PC-3 (cell line): ENCODE results near the gene STK36. TPM values are rescaled to one million over a fixed set of nuclear protein-coding genes. Genes with fewer than 3 reads are reported as not detected.

Source experiments
- ATAC-seq: fragments of 200-7000 bp; cut with Tn5 transposase; 2 replicates; pipeline ENCODE4 v1.9.1; 2020; ENCODE audit warnings: mild to moderate bottlenecking, moderate library complexity
- BruUV-seq: library from RNA; stranded (reverse); fragments of 400-500 nt; replicated peaks from 2 replicates; lab custom pipeline; 2021; lab: Mats Ljungman, UMichigan
- CTCF ChIA-PET: fragments of 300-600 bp; sonication (Branson Sonifier 250); formaldehyde crosslinking; loops from one replicate; lab custom pipeline; 2022; ENCODE audit warnings: antibody characterized with exemption; lab: Charles Lee
- POLR2A ChIA-PET: fragments of 300-600 bp; sonication (Branson Sonifier 250); formaldehyde crosslinking; loops from one replicate; lab custom pipeline; 2022; ENCODE audit warnings: antibody characterized with exemption; ENCODE audit not compliant: unreplicated experiment; lab: Charles Lee
- DNase-seq: peaks from one replicate; pipeline ENCODE4 v3.0.0-alpha.2; 2015
- H2AFZ ChIP-seq: fragments of 300-600 bp; sonication (generic); 2 replicates; pipeline ENCODE4 v1.6.0; 2016; ENCODE audit warnings: antibody characterized with exemption, low read length
- H3F3A ChIP-seq: fragments of 300-600 bp; sonication (generic); one replicate; pipeline ENCODE4 v1.6.0; 2017; ENCODE audit warnings: antibody characterized with exemption, low read length, control low read depth, mild to moderate bottlenecking; ENCODE audit not compliant: unreplicated experiment
- H3K27ac ChIP-seq: fragments of 300-600 bp; sonication (generic); 2 replicates; pipeline ENCODE4 v1.5.1; 2016; ENCODE audit warnings: mild to moderate bottlenecking, low read length
- H3K27me3 ChIP-seq: fragments of 300-600 bp; sonication (generic); 2 replicates; pipeline ENCODE4 v1.6.1; 2016; ENCODE audit warnings: low read length, mixed read lengths
- H3K36me3 ChIP-seq: fragments of 300-600 bp; sonication (generic); 2 replicates; pipeline ENCODE4 v1.6.1; 2016; ENCODE audit warnings: low read depth, mixed run types, low read length, mixed read lengths
- H3K4me1 ChIP-seq: fragments of 300-600 bp; sonication (generic); 2 replicates; pipeline ENCODE4 v1.5.1; 2016; ENCODE audit warnings: low read length; ENCODE audit not compliant: insufficient read depth
- H3K4me2 ChIP-seq: fragments of 300-600 bp; sonication (generic); 2 replicates; pipeline ENCODE4 v1.6.0; 2016; ENCODE audit warnings: low read length
- H3K4me3 ChIP-seq: fragments of 300-600 bp; sonication (generic); 2 replicates; pipeline ENCODE4 v1.5.1; 2016; ENCODE audit warnings: mild to moderate bottlenecking, low read length, mixed read lengths
- H3K79me2 ChIP-seq: fragments of 300-600 bp; sonication (generic); 2 replicates; pipeline ENCODE4 v1.6.1; 2017; ENCODE audit warnings: low read length, mixed read lengths
- H3K9ac ChIP-seq: fragments of 300-600 bp; sonication (generic); 2 replicates; pipeline ENCODE4 v1.6.0; 2016; ENCODE audit warnings: mild to moderate bottlenecking, low read length
- H3K9me2 ChIP-seq: fragments of 300-600 bp; sonication (generic); replicated peaks from 2 replicates; pipeline ENCODE4 v1.6.1; 2016; ENCODE audit warnings: mixed run types, low read length, mixed read lengths
- H3K9me3 ChIP-seq: fragments of 300-600 bp; sonication (generic); 2 replicates; pipeline ENCODE4 v1.6.1; 2016; ENCODE audit warnings: low read length, mixed read lengths
- H4K20me1 ChIP-seq: fragments of 300-600 bp; sonication (generic); 2 replicates; pipeline ENCODE4 v1.6.1; 2016; ENCODE audit warnings: low read length, mixed read lengths
- CTCF ChIP-seq: fragments of 300-600 bp; sonication (generic); conservative IDR thresholded peaks from 2 replicates; pipeline ENCODE4 v1.5.1; 2017; ENCODE audit warnings: antibody characterized with exemption, low read depth, mild to moderate bottlenecking, low read length
- EZH2 ChIP-seq: fragments of 300-600 bp; sonication (generic); IDR thresholded peaks from one replicate; pipeline ENCODE4 v1.6.1; 2017; ENCODE audit warnings: antibody characterized with exemption, mild to moderate bottlenecking, low read length; ENCODE audit not compliant: unreplicated experiment
- EZH2phosphoT487 ChIP-seq: fragments of 300-600 bp; sonication (generic); IDR thresholded peaks from 2 replicates; pipeline ENCODE4 v1.6.1; 2018; ENCODE audit warnings: mild to moderate bottlenecking, antibody characterized with exemption, low read length, borderline replicate concordance
- intact Hi-C: fragments of 100-400 bp; cut with micrococcal nuclease; formaldehyde crosslinking; loops from 2 replicates; pipeline ENCODE4 v1.9.0; 2023
- total RNA-seq: library from RNA; depleted of rRNA; stranded (reverse); fragments of >200 nt; gene quantifications from 2 replicates; pipeline ENCODE4 v1.2.3, GENCODE V29; 2014

STK36 gene
- total RNA-seq, 1 experiment from 2014 or later, result 32.9 TPM

- no peaks in the 10 kb centered on the region for H3K27me3 ChIP-seq
- intact Hi-C loops, result no loop called here
- no peaks in the 10 kb centered on the region for H3K79me2 ChIP-seq
- no peak overlapping the region for H2AFZ ChIP-seq
- H3K9me2 ChIP-seq, result no peaks in the 10 kb centered on the region
- H3K4me3 ChIP-seq, result no peak overlapping the region
- DNase-seq, result peak; percentile 22
- peaks cover 58% of the 10 kb centered on the region; the same call in 1 of the 2 replicates for H3K36me3 ChIP-seq
- no TSS peak for BruUV-seq
- ChIA-PET POLR2A (no interaction called here), CTCF (no interaction called here)
- 0 out of 2 replicates have a peak overlapping the region, but pooled peaks have one; percentile 8 for H3K27ac ChIP-seq
- TF ChIP-seq CTCF (no peak), EZH2phosphoT487 (no peak), EZH2 (no peak)
- no peaks in the 10 kb centered on the region for H3K9me3 ChIP-seq
- H3K4me1 ChIP-seq, result no peaks in the 10 kb centered on the region
- H4K20me1 ChIP-seq, result no peaks in the 10 kb centered on the region
- H3K4me2 ChIP-seq, result no peak overlapping the region
- H3K9ac ChIP-seq, result no peak overlapping the region
- H3F3A ChIP-seq, result no peaks in the 10 kb centered on the region
- peak; percentile 82 for ATAC-seq
Measured at GRCh38 chr2:218745559-218746469, 73.9 kb downstream of the STK36 start.

DNA sequence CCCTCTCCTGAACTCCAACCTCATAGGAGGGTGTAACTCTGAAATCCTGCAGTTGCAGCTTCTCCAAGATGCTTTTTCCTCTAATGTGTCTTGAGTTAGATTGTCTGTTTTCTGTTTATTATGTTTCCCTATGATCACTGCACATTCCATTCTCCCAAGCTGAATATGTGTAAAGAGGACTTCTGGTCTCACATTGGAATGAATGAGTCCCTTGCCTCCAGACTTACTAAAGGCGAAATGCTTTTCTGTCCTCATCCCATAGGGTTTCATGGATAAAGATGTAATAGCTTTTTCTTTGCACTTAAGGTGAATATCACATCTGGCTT lies 74.5 kb downstream of the STK36 start:
- CTCF ChIA-PET, result no interaction called here
- no peak for ATAC-seq
- Histone ChIP-seq H3K36me3 (peaks cover 61% of the 10 kb centered on the region; the same call in 1 of the 2 replicates), H3K9me3 (no peaks in the 10 kb centered on the region), H3K27me3 (no peaks in the 10 kb centered on the region), H4K20me1 (no peaks in the 10 kb centered on the region), H2AFZ (no peak overlapping the region), H3K27ac (no peak overlapping the region), H3K9me2 (no peaks in the 10 kb centered on the region), H3K4me3 (no peak overlapping the region), H3K4me2 (no peak overlapping the region), H3K4me1 (no peaks in the 10 kb centered on the region), H3K9ac (no peak overlapping the region), H3K79me2 (no peaks in the 10 kb centered on the region), H3F3A (no peaks in the 10 kb centered on the region)
- DNase-seq, result no peak
- TF ChIP-seq EZH2phosphoT487, result no peak
- TF ChIP-seq CTCF, result no peak
- no peak for TF ChIP-seq EZH2
- intact Hi-C loops, result no loop called here
- POLR2A ChIA-PET, result no interaction called here
- no TSS peak for BruUV-seq

- TF ChIP-seq CTCF (no peak), EZH2phosphoT487 (no peak), EZH2 (no peak)
- no peaks in the 10 kb centered on the region for H3K9me2 ChIP-seq
- peaks cover 59% of the 10 kb centered on the region; the same call in 1 of the 2 replicates for H3K36me3 ChIP-seq
- no peak overlapping the region for H2AFZ ChIP-seq
- no peak for ATAC-seq
- H3K4me3 ChIP-seq, result no peak overlapping the region
- no peak for DNase-seq
- CTCF ChIA-PET, result no interaction called here
- POLR2A ChIA-PET, result no interaction called here
- no peaks in the 10 kb centered on the region for H3F3A ChIP-seq
- intact Hi-C loops, result no loop called here
- no peak overlapping the region for H3K9ac ChIP-seq
- no peaks in the 10 kb centered on the region for H3K27me3 ChIP-seq
- no peaks in the 10 kb centered on the region for H3K9me3 ChIP-seq
- H3K4me1 ChIP-seq, result no peaks in the 10 kb centered on the region
- no peaks in the 10 kb centered on the region for H4K20me1 ChIP-seq
- H3K4me2 ChIP-seq, result no peak overlapping the region
- no peak overlapping the region for H3K27ac ChIP-seq
- H3K79me2 ChIP-seq, result no peaks in the 10 kb centered on the region
- BruUV-seq, result no TSS peak
Measured at GRCh38 chr2:218746960-218747359, 75.1 kb downstream of the STK36 start.
